ENCODE data around the gene FUOM.

FUOM gene

GRCh38 chr10:133349577-133350011, 8.2 kb downstream of the FUOM start:
- DNase-seq: no peak

- no peak for DNase-seq
Measured at GRCh38 chr10:133349160-133349568, 8.7 kb downstream of the FUOM start.

GRCh38 chr10:133347710-133348517, 9.9 kb downstream of the FUOM start:
- no peak for DNase-seq

- DNase-seq: no peak
Measured at GRCh38 chr10:133346413-133346812, 11.4 kb downstream of the FUOM start.

DNA sequence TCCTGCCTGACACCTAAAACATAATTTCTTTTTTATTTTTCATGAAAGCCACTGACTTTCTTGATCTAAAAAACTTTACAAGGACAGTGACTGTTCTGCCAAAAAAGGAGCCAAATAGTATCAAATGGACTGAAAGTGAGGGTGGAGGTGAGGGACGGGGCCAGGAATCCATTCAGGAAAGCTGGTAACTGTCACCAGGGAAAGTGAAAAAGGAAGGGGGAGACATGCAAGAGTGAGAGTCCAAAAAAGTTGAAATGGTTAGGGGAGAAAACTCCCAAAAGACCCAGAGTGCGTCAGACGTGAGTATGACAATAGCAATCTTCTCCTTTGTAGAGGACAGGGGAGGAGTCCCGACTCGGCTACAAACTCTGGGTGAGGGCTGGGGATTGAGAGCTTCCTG, 13.6 kb downstream of the FUOM start:
- DNase-seq: no peak

DNA sequence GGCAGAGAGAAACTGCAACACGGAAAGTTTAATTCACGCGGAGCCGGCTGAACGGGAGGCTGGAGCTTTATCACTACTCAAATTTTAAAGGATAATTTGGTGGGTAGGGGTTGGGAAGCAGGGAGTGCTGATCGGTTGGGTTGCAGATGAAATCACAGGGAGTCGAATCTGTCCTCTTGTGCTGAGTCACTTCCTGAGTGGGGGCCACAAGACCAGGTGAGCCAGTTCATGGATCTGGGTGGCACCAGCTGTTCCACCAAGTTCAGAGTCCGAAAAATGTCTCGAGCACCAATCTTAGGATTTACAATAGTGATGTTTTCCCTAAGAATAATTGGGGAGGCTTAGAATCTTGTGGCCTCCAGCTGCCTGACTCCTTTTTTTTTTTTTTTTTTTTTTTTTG, 14.3 kb downstream of the FUOM start:
- DNase-seq: no peak

DNA sequence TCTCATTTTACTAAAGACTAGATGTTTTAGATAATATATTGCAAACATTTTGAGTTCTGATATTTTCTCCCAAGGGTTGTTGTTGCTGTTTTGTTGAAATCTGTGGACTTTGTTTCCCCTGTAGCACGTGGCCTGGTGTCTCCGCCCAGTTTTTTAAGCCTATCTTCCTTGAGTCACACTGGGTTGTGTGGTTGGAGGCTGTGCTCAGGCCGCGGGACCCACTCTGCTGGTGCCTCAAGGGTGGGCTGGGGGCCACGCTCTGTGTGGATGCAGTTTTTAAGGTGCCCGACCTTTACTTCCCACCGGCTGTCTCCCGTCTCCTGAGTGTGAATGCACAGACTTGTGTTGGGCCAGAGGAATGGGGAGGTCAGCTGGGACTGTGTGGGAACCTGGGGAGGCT, 14.9 kb downstream of the FUOM start:
- no peak for DNase-seq

DNA sequence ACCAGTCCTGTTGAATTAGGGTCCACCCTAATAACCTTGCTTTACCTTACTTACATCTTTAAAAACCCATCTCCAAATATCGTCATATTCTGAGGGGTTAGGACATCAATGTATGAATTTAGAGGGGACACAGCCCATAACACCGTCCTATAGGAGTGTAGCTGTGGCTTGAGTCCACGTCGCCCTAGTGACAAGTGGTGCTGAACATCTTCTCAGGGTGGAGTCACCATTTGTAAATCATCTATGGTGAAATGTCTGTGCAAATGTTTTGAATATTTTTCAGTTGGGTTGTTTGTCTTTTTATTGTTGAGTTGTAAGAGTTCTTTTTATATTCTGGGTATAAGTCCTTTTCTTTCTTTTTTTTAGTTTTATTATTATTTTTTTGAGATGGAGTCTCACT, 15.8 kb downstream of the FUOM start:
- no peak for DNase-seq

DNA sequence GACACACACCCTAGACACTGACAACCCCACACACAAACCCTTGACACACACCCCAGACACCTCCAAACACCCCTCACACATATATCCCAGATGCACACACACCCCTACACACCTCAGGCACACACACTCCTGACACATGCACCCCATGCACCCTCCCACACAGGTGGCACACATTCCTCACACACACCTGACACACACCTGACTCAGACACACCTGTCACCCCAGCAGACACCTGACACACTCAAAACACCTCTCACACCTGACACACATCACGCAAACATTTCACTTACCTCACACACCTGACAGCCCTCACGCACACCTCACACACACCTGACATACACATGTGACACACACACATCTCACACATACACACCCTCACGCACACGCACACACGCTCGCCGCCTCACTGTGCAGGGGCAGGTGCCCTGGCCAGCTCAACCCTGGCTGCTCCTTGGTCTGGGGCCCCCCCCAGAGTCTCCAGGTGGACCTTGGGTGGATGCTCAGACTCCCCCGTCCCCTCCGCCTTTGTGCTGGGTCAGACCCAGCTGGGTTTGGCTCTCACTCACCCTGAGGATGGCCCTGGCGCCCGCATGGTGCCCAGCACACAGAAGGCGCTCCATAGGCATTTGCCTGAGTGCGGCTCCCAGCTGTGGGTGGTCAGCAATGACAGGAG, 18.0 kb downstream of the FUOM start:
- no peak for DNase-seq

DNA sequence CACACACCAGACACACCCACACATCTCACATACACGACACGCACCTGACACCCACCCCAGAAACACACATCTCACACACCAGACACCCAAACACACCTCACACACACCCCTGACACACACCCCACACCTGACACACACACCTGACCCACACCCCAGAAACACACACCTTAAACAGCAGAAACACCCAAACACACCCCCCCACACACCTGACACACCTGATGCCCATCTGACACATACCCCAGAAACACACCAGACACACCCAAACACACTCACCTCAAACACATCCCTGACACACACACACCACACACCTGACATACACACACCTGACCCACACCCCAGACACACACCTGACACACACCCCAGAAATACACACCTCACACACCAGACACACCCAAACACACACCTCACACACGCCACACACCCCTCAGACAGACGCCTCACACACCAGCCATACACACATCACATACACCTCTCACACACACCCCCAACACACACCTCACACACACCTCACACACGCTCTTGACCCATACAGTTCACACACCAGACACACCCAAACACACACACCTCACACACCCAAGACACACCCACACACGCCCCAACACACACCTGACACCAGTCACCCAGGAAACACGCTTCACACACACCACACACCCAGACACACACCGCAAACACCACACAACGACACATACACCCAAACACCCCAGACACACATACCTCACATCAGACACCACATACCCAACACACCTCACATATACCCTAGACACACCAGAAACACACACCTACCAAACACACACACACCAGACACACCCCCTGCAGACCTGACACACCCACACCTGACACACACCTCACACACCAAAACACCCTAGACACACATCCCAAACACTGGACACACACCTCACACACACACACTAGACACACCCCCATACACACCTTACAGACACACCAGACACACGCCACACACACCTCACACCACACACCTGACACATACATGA, 19.4 kb downstream of the FUOM start:
- no peak for DNase-seq

- DNase-seq: no peak
Measured at GRCh38 chr10:133337370-133337725, 20.5 kb downstream of the FUOM start.

DNA sequence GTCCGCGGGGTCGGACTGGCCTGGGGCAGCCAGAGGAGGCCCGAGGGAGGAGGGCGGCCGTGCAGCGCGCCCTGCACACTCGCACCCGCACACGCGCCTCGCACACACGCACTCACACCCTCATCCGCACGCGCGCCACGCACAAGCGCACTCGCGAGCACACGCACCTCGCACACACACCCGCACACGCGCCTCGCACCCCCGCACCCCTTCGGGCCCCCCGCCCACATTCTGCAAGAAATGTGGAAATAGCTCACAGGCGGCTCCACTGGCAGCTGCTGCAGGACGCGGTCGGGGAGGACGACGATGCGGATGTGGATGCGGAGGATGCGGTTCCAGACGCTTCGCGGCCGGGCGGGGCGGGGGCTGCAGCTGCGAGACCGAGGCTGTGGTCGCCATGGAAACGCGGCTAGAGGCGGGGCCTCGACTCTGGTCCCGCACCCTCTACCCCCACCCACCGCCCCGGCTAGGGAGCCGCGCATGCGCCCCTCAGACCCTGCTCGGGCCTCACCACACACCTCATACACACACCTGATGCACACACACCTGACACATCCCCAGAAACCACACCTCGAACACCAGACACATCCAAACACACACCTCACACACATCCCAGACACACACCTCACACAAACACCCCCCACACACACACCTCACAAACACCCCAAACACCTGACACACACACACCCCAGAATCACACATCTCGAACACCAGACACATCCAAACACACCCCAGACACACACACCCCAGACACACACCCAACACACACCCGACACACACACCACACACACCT, 21.0 kb downstream of the FUOM start, which contains the start of gene CALY:
Gene CALY, minus strand, starts transcription at position 320 of the 793 bp plus-strand sequence. CDS start 7,907 bp downstream, outside the sequence.
- no peak for DNase-seq

- no peak for DNase-seq
Measured at GRCh38 chr10:133336118-133336576, 21.7 kb downstream of the FUOM start.

GRCh38 chr10:133335246-133336117, 22.3 kb downstream of the FUOM start:
- no peak for DNase-seq

DNA sequence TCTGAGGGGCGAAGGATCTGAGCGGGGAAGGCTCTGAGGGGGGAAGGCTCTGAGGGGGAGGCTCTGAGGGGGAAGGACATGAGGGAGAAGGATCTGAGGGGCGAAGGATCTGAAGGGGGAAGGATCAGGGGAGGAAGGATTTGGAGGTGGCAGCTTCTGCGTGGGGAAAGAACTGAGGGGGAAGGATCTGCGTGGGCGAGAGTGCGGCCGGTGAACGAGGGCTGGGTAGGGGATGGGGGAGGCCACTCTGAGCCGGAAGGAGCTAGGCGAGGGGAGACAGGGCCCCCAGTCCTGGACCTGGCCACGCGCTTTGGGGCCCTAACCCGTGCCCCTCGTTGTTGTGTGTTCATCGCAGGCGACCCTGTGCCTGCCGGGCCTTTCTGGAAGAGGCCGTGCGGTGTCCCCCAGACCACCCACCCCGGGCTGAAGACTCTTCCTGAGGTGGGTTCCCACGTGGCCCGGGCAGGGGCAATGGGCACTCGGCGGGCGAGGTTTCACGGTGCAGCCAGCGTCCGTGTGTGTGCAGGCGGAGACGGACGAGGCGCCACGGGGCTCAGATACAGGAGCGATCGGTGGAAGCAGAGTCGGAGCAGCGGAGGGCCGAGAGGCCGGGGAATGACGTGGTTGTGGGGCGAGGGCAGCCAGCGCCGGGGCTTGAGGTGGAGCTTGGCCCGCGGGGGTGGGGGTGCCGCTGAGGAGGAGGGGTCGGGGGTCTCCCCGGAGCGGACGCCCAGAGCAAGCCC, 23.1 kb downstream of the FUOM start:
- no peak for DNase-seq

- no peak for DNase-seq
Measured at GRCh38 chr10:133332936-133333699, 24.7 kb downstream of the FUOM start.

DNA sequence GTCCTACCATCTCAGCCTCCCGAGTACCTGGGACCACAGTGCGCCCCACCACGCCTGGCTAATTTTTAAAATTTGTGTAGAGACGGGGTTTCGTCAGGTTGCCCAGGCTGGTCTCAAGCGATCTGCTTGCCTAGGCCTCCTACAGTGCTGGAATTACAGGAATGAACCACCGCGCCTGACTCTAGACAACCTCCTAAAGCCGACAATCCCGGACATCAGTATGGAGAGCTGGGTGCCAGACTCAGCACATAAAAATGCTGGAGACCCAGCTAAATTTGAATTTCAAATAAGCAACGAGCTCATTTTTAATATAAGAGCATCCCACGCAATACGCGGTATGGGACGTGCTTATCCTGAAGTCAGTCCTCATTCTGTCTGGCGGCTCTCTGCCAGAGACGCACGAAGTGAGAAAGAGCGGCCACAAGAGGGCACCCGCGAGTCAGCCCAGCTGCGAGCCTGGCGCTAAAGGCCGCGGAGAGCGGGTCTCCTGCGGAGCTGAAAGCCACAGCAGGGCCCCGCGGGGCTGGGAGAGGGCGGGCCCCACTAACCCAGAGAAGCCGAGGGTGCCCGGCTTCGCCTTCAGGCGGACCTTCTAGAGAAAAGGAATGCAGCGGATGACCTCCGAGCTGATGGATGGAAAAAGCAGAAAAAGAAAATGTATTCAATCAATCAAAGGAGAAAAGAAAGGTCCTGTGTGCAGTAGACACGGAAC, 28.2 kb downstream of the FUOM start:
- DNase-seq: peak; percentile 60

GRCh38 chr10:133328358-133329343, 29.2 kb downstream of the FUOM start:
- no peak for DNase-seq
